A549 (cell line): ENCODE results near the gene ZNF292.

ENCODE experiments used
- CHD4 ChIP-seq: fragments of 200-600 bp; sonication (generic); IDR thresholded peaks from 2 replicates; pipeline ENCODE4 v1.6.1; 2016; ENCODE audit warnings: antibody characterized with exemption, mild to moderate bottlenecking, borderline replicate concordance
- FOSL2 ChIP-seq, 2 experiments: fragments of 450-650 bp in 1 of 2; fragments of >200 bp in 1 of 2; sonication (Bioruptor Twin) in 1 of 2; formaldehyde crosslinking; IDR thresholded peaks; 2 replicates each; pipeline versions ENCODE4 v1.5.0 to v1.6.1; 2016 to 2020; ENCODE audit warnings: mild to moderate bottlenecking in 1 of 2, moderate library complexity in 1 of 2
- MAX ChIP-seq: IDR thresholded peaks from 2 replicates; pipeline ENCODE4 v1.6.1; 2012
- NPAS2 ChIP-seq: fragments of 250-450 bp; sonication (Bioruptor Pico); IDR thresholded peaks from 2 replicates; pipeline ENCODE4 v1.8.0; 2022; ENCODE audit warnings: mild to moderate bottlenecking, moderate library complexity, borderline replicate concordance
- POLR2A ChIP-seq: IDR thresholded peaks from 2 replicates; pipeline ENCODE4 v1.6.1; 2012; ENCODE audit warnings: mild to moderate bottlenecking, low read length
- RAD21 ChIP-seq, 2 experiments: fragments of >200 bp in 1 of 2; sonication (Bioruptor Twin) in 1 of 2; formaldehyde crosslinking in 1 of 2; IDR thresholded peaks in 1 of 2; conservative IDR thresholded peaks in 1 of 2; 2 replicates in 1 of 2; 3 replicates in 1 of 2; pipeline ENCODE4 v1.6.1; 2012 to 2018; ENCODE audit warnings: inconsistent platforms in 1 of 2
- SMC3 ChIP-seq: fragments of >200 bp; sonication (Bioruptor Twin); formaldehyde crosslinking; IDR thresholded peaks from 3 replicates; pipeline ENCODE4 v1.6.1; 2018; ENCODE audit warnings: inconsistent platforms
- TF ChIP-seq, protein P1 (sequence below): fragments of >200 bp; sonication (Bioruptor Twin); formaldehyde crosslinking; IDR thresholded peaks from 3 replicates; pipeline ENCODE4 v1.5.1; 2016
- TF ChIP-seq, protein P2 (sequence below): fragments of 450-650 bp; IDR thresholded peaks from 2 replicates; pipeline ENCODE4 v1.6.1; 2014; ENCODE audit warnings: antibody characterized with exemption
- TF ChIP-seq, protein P3 (sequence below): fragments of 200-600 bp; sonication (generic); IDR thresholded peaks from 2 replicates; pipeline ENCODE4 v1.6.1; 2016; ENCODE audit warnings: antibody characterized with exemption, mild to moderate bottlenecking, moderate library complexity

DNA sequence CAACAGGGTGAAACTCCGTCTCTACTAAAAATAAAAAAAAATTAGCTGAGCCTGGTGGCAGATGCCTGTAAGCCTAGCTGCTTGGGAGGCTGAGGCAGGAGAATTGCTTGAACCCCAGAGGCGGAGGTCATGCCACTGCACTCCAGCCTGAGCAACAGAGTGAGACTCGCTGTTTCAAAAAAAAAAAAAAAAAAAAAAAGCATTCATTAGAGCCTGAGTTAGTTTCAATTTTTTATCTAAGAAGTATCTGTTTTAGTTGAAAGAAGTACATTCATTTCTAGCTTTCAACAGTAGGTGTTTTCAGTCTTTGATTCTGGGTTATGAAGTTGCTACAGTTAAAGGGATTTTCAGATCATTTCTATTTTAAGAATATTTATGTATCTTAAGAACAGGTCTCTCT, 42.2 kb downstream of the ZNF292 start:
- TF ChIP-seq, protein P1, sequence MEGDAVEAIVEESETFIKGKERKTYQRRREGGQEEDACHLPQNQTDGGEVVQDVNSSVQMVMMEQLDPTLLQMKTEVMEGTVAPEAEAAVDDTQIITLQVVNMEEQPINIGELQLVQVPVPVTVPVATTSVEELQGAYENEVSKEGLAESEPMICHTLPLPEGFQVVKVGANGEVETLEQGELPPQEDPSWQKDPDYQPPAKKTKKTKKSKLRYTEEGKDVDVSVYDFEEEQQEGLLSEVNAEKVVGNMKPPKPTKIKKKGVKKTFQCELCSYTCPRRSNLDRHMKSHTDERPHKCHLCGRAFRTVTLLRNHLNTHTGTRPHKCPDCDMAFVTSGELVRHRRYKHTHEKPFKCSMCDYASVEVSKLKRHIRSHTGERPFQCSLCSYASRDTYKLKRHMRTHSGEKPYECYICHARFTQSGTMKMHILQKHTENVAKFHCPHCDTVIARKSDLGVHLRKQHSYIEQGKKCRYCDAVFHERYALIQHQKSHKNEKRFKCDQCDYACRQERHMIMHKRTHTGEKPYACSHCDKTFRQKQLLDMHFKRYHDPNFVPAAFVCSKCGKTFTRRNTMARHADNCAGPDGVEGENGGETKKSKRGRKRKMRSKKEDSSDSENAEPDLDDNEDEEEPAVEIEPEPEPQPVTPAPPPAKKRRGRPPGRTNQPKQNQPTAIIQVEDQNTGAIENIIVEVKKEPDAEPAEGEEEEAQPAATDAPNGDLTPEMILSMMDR: no peak
- TF ChIP-seq RAD21 (conservative IDR thresholded peaks at IDR 0.05 in 1 of 2, IDR thresholded peaks at IDR 0.05 in 1 of 2) (no peak), SMC3 (no peak), MAX (no peak), CHD4 (no peak), POLR2A (no peak), NPAS2 (CRISPR knock-in tag) (no peak), FOSL2 (IDR thresholded peaks at IDR 0.05) (no peak), FOSL2 (CRISPR knock-in tag; IDR thresholded peaks at IDR 0.05) (no peak)
- TF ChIP-seq, protein P2, sequence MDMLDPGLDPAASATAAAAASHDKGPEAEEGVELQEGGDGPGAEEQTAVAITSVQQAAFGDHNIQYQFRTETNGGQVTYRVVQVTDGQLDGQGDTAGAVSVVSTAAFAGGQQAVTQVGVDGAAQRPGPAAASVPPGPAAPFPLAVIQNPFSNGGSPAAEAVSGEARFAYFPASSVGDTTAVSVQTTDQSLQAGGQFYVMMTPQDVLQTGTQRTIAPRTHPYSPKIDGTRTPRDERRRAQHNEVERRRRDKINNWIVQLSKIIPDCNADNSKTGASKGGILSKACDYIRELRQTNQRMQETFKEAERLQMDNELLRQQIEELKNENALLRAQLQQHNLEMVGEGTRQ: no peak
- TF ChIP-seq, protein P3, sequence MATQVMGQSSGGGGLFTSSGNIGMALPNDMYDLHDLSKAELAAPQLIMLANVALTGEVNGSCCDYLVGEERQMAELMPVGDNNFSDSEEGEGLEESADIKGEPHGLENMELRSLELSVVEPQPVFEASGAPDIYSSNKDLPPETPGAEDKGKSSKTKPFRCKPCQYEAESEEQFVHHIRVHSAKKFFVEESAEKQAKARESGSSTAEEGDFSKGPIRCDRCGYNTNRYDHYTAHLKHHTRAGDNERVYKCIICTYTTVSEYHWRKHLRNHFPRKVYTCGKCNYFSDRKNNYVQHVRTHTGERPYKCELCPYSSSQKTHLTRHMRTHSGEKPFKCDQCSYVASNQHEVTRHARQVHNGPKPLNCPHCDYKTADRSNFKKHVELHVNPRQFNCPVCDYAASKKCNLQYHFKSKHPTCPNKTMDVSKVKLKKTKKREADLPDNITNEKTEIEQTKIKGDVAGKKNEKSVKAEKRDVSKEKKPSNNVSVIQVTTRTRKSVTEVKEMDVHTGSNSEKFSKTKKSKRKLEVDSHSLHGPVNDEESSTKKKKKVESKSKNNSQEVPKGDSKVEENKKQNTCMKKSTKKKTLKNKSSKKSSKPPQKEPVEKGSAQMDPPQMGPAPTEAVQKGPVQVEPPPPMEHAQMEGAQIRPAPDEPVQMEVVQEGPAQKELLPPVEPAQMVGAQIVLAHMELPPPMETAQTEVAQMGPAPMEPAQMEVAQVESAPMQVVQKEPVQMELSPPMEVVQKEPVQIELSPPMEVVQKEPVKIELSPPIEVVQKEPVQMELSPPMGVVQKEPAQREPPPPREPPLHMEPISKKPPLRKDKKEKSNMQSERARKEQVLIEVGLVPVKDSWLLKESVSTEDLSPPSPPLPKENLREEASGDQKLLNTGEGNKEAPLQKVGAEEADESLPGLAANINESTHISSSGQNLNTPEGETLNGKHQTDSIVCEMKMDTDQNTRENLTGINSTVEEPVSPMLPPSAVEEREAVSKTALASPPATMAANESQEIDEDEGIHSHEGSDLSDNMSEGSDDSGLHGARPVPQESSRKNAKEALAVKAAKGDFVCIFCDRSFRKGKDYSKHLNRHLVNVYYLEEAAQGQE: no peak
